Mammary microvascular endothelial cell (primary cell): ENCODE measurements around the gene ANKRD49. TPM values are rescaled to one million over a fixed set of nuclear protein-coding genes. Genes with fewer than 3 reads are reported as not detected.

Experiments used
- total RNA-seq: library from RNA; depleted of rRNA; stranded (reverse); fragments of >200 nt; gene quantifications from 2 replicates; pipeline ENCODE4 v1.2.3, GENCODE V29; 2015

Gene ANKRD49
- total RNA-seq, result 10.8 and 11.1 TPM in 2 replicates

GRCh38 chr11:94493281-94494125 lies at the start of gene ANKRD49, which contains the start of gene MRE11:
TSS of gene ANKRD49 (plus strand) at chr11:94493984. CDS start at chr11:94496694, 2,710 bp downstream.
TSS of gene MRE11 (minus strand) at chr11:94493844. CDS start at chr11:94492801, 1,043 bp downstream.

DNA sequence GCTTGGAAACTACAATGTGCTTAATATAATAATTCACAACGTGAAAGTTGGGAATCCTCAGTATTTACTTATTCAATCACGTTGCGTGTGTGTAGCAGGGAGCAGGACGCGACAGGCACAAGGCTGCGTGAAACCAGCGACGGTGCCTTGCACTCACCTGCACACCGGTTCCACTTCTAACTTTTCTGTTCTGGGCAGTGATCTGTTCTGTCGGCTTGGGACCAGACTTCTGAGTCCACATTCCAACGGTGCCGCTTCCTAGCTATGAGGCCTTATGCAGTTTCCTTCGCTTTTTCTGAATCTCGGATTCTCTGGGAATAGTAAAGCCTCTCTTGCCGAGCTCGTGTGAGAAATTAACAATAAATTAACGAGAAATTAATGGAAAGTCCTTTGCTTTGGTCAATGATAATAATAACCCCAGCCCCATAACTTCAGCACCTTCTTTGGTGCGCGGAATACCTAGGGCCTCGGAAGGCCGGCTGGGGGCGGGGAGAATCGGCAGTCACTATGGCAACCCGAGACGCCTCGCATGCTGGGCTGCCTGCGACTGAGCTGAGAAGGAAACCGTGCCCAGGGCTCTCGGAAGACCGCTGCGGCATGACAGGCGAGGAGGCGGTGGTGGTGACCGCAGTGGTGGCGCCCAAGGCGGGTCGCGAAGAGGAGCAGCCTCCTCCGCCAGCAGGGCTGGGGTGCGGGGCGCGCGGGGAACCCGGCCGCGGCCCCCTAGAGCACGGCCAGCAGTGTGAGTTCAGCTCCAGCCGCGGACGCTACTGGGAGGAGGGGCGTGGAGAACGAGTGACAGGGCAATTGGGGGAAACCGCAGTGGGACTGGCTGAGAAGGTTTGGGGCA lies 18.4 kb downstream of the ANKRD49 start, which contains the start of gene C11orf97:
Gene C11orf97 (plus strand): TSS at position 530 of the 850 bp plus-strand sequence. CDS start 68 bp downstream, at position 598.

GRCh38 chr11:94543695-94544645 lies 50.2 kb downstream of the ANKRD49 start, which contains the start of gene FUT4:
TSS of gene FUT4 (plus strand) at chr11:94543921. CDS start at chr11:94544134, 213 bp downstream.

Other genes starting within 250 kb of the ANKRD49 start
- gene IZUMO1R, start 189.4 kb upstream of the ANKRD49 start, total RNA-seq, result not detected in 2 replicates
- gene GPR83, start 92.6 kb upstream of the ANKRD49 start, total RNA-seq, result not detected in 2 replicates
- 12.5 and 16.6 TPM in 2 replicates for gene MRE11, start 140 bp upstream of the ANKRD49 start, total RNA-seq
- not detected in 2 replicates for gene C11orf97, start 18.5 kb downstream of the ANKRD49 start, total RNA-seq
- gene FUT4, start 49.9 kb downstream of the ANKRD49 start, total RNA-seq, result 4.4 and 4.5 TPM in 2 replicates
- gene PIWIL4, start 73.4 kb downstream of the ANKRD49 start, total RNA-seq, result under 0.01 and 0.20 TPM in 2 replicates